HG02973 (cell line): ENCODE data around the gene MYO3A.

Source experiments
- ATAC-seq: cut with Tn5 transposase; IDR thresholded peaks from one replicate; pipeline ENCODE4 v1.9.1; 2021; ENCODE audit warnings: moderate library complexity; ENCODE audit not compliant: unreplicated experiment

MYO3A gene

DNA sequence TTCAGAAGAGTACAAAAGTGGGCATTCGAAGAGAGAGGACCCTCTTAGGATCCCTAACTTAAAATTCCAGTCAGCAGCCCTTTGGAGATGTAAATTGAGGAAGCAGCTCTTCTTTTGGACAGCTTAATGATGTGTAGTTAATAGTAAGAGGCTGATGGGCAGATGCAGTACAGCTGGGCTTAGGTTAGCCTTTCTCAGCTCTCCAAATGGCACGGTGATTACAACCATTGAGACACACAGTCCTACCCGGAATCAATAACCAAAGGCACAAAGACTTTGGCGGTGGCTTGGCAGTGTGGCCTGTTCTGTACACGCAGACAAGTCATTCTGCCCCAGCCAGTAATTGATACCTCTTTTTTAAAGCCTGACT lies 309.3 kb downstream of the MYO3A start:
- ATAC-seq: no peak

- ATAC-seq: no peak
Observed at GRCh38 chr10:26249681-26250080, 315.7 kb downstream of the MYO3A start.

DNA sequence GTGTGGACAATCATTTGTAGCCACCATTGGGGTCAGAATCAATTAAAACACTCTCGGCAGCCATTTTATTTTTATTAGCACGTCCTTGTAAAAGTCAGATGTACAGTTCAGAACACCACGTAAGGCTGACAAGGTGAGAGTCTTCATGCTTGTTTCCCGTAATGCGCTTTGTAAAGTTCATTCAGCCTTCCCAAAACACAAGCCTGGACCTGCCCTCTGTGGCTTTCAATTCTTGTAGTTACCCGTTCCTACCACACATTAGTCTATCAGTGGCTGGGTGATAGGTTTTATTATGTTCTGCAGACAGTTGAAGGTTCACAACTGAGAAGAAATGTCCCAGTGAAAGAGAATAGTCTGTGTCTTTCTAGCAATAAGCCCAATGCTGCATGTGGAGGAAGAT lies 317.9 kb downstream of the MYO3A start:
- ATAC-seq: no peak

DNA sequence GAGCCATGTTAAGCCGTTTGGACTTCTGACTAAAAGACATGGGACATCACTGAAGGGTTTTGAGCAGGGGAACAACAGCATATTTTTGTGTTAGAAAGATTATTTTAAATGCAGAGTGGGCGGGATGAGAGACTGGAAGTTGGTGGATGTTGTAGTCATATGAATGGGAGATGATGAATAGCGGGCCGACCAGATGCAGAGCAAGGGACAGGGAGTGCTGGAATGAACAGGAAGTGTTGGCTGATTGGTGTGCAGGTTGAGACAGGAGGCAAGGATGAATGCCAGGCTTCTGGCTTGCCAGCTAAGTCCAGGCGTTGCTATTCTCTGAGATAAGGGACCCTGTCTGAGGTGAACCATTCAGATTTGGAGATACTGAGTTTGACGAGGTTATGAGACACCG lies 320.6 kb downstream of the MYO3A start:
- ATAC-seq: no peak

DNA sequence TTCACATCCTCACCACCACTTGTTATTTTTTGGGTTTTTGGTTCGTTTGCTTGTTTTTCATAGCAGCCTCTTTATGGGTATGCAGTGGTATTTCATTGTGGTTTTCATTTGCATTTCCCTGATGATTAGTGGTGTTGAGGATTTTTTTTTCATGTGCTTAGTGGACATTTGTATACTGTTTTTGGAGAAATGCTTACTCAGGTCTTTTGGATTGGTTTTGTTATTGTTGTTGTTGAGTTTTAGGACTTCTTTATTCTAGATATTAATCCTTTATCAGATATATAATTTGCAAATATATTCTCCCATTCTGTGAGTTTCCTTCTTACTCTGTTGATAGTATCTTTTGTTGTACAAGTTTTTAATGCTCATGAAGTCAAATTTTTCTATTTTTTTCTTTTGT lies 325.3 kb downstream of the MYO3A start:
- ATAC-seq: no peak
